ENCODE results near the gene KATNB1.
"Not testable (repeated sequence)": the region's sequence is repeated elsewhere in the genome, so short reads cannot be mapped to it uniquely, and the experiment has no call there.

KATNB1 gene

GRCh38 chr16:57701759-57702371, 33.7 kb upstream of the KATNB1 start:
- DNase-seq = no peak

DNA sequence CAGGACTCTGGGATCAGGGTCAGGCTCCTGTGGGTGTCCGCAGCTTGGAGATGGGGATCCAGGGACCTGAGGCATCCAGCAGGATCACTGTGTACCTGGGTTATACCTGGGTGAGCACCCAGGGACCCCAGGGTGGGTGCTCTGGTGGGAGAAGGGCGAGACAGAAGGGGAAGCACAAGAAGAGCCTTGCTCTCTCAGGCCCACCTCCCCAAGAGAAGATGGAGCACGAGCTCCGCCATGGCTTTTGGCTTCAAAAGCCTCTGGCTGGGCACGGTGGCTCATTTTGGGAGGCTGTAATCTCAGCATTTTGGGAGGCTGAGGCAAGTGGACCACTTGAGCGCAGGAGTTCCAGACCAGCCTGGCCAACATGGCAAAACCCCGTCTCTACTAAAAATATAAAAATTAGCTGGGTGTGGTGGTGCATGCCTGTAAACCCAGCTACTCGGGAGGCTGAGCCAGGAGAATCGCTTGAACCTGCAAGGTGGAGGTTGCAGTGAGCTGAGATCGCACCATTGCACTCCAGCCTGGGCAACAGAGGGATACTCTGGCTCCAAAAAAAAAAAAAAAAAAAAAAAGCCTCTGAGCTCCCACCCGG, 32.1 kb upstream of the KATNB1 start:
- DNase-seq = no peak

- DNase-seq = no peak
These were observed 31.3 kb upstream of the KATNB1 start for GRCh38 chr16:57704011-57704904.

DNA sequence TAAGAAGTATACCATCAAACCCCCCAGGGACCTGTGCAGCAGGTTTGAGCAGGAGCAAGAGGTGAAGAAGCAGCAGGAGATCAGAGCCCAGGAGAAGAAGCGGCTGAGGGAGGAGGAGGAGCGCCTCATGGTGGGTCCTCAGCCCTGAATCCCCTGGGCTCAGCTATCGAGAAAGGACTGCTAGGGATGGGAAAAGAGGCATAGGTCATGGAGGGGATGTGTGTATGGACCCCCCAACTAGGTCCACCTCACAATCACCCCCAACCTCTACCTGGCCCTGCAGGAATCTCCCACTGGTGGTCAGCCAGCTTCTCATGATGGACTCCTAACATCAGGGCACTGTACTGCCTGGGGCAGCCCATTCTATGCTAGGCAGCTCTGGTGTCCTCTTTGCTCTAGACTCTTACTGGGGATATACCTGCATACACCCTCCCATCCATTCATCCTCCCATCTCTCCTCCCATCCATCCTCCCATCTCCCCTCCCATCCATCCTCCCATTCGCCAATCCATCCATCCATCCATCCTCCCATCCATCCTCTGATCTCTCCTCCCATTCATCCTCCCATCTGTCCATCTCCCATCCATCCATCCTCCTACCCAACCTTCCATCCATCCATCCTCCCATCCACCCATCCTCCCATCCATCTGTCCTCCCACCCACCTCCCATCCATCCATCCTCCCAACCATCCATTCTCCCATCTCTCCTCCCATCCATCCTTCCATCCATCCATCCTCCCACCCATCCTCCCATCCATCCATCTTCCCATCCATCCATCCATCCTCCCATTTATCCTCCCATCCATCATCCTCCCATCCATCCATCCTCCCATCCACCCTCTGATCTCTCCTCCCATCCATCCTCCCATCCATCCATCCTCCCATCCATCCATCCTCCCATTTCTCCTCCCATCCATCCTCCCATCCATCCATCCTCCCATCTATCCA, 30.4 kb upstream of the KATNB1 start:
- DNase-seq = no peak

DNA sequence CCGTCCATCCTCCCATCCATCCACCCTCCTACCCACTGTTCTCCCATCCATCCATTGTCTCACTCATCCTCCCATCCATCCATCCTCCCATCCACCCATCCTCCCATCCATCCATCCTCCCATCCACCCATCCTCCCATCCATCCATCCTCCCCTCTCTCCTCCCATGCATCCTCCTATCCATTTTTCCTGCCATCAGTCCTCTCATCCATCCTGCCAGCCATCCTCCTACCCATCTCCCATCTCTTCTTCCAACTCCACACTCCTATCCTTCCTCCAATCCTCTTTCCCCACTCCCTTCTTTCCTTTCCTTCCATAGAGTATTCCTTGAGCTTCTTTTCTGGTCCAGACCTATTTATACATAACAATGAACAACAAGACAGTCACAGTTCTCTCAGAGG, 28.9 kb upstream of the KATNB1 start:
- DNase-seq = no peak

DNA sequence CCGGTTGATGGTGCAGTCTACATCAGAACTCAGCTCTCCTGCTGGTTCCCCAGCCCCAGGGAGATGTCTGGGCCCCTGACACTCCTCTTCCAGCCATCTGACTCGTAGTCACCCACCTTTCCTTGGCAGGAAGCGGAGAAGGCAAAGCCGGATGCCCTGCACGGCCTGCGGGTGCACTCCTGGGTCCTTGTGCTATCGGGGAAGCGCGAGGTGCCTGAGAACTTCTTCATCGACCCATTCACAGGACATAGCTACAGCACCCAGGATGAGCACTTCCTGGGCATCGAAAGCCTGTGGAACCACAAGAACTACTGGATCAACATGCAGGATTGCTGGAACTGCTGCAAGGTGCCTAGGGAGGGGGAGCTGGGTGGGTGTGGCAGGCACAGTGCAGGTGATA, 28.2 kb upstream of the KATNB1 start:
- DNase-seq = no peak

GRCh38 chr16:57708168-57708567, 27.4 kb upstream of the KATNB1 start:
- DNase-seq = no peak

DNA sequence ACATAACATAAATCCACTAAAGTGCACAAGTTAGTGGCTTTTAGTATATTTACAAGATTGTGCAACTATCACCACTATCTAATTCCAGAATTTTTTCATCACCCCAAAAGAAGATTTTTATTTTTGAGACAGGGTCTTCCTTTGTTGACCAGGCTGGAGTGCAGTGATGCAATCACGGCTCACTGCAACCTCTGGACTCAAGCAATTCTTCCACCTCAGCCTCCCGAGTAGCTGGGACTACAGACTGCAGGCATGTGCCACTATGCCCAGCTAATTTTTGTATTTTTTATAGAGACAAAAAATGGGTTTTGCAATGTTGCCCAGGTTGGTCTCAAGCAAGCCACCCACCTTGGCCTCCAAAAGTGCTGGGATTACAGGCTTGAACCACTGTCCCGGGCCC, 25.9 kb upstream of the KATNB1 start:
- DNase-seq = no peak

DNA sequence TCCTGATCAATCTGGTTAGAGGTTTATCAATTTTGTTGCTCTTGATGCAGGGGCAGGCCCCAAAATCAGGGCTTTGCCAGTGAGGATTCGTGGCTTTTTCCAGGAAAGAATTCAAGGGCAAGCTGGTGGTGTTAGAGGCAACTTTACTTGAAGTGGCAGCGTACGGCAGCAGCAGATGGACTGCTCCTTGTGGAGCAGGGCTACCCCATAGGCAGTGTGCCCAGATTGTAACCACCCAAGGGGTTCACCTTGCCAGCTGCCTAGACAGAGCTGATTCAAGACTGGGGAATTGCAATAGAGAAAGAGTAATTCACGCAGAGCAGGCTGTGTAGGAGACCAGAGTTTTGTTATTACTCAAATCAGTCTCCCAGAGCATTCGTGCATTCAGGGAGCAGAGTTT, 24.2 kb upstream of the KATNB1 start:
- DNase-seq = no peak

DNA sequence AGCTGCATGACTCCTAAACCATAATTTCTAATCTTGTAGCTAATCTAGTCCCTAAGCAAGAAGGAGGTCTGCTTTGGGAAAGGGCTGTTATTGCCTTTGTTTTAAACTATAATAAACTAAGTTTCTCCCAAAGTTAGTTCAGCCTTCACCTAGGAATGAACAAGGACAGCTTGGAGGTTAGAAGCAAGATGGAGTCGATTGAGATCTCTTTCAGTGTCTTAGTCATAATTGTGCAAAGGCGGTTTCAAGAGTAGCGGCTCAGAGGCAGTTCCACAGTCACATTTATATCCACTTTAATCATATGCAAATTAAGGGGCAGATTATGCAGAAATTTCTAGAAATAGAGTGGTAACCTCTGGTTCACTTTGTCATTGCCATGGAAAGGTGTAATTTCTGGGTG, 23.6 kb upstream of the KATNB1 start:
- DNase-seq = no peak

DNA sequence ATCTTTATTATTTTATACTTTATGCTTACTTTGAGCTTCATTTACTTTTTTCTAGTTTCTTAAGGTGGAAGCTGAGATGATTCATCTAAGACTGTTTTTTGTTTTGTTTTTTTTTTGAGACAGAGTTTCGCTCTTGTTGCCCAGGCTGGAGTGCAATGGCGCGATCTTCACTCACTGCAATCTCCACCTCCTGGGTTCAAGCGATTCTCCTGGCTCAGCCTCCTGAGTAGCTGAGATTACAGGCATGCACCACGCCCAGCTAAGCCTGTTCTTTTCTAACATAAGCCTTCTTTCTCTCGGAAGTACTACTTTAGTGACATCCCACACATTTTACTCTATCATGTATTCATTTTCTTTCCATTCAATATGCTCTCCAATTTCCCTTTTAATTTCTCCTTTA, 23.0 kb upstream of the KATNB1 start:
- not testable (repeated sequence) for DNase-seq

GRCh38 chr16:57713596-57713995, 22.0 kb upstream of the KATNB1 start:
- DNase-seq = no peak

DNA sequence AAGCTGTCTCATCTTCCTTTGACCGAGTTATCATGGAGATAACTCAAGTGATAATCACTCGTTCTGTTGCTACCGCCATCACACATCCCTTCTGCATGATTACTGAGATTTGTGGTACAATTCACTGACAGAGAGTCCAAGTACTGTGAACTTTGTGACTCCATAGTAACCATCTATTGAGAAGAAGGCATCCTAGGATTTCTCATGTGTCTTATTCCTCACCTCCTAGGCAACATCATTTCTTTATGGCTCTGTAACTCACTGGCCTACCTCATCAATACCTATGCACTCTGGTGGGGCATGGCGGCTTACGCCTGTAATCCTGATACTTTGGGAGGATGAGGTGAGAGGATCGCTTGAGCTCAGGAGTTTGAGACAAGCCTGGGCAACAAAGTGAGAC, 21.5 kb upstream of the KATNB1 start:
- DNase-seq = no peak

GRCh38 chr16:57720142-57720575, 15.4 kb upstream of the KATNB1 start:
- DNase-seq = no peak

DNA sequence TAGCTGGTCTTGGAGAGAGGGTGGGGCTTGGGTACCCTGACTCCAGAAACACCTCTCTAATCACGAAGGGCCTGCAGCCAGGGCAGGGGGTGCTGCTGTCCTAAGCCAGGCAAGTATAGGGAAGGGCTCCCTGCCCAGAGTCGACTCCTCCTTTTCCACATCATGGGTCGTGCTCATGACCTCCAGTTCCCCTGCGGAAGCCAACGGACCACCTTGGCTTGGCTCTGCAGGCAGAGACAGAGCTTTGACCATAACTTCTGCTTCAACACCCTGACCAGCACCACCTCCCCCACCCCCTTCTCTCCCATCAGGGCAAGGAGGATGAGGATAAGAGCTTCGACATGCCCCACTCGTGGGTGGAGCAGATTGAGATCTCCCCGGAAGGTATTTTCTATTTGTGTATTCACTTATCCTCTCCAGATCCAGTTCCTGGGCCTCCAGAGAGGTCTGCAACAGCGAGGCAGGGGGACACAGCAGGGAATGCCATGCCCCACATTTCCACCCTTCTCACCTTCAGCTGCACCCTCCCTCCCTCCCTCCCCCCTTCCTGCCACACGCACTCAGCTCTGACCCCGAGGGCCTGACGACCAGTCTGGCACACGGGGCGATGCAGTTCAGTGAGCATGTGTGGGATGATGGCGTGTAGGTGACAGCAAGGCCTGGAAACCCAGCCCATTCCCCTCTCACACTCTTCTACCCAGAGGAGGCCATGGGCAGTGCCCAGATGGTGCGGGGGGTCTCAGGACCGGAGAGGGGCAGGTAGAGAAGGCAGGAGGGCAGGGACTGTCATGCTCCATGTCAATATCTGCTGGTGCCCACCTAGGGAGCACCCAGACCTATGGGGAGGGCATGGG, 14.0 kb upstream of the KATNB1 start:
- DNase-seq = no peak

- no peak for DNase-seq
These were observed 13.4 kb upstream of the KATNB1 start for GRCh38 chr16:57722210-57722499.

DNA sequence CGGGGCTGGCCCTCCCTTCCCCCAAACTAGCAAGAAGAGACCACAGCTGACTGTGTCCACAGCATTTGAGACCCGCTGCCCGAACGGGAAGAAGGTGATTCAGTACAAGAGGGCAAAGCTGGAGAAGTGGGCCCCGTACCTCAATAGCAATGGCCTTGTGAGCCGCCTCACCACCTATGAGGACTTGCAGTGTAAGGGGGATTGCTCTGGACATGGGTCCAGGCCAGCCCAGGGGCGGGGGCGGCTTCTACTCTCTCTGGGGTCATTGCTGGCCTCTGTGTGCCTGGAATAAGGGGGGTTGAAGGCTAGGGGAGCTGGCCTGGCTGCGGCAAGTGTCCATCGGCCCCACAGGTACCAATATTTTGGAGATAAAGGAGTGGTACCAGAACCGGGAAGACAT, 12.9 kb upstream of the KATNB1 start:
- DNase-seq = no peak

- DNase-seq = no peak
These were observed 12.4 kb upstream of the KATNB1 start for GRCh38 chr16:57723170-57723569.

DNA sequence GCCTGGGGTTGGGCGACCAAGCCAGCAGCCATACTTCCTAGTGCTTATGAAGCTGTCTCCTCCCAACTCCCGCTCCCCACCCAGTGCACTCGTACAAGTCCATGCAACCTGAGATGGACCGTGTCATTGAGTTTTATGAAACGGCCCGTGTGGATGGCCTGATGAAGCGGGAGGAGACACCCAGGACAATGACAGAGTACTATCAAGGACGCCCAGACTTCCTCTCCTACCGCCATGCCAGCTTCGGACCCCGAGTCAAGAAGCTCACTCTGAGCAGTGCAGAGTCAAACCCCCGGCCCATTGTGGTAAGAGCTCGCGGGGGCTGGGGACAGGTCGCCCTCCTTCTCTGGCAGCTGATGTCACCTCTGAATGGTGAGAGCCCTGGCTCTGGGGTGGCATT, 11.0 kb upstream of the KATNB1 start:
- DNase-seq = no peak

DNA sequence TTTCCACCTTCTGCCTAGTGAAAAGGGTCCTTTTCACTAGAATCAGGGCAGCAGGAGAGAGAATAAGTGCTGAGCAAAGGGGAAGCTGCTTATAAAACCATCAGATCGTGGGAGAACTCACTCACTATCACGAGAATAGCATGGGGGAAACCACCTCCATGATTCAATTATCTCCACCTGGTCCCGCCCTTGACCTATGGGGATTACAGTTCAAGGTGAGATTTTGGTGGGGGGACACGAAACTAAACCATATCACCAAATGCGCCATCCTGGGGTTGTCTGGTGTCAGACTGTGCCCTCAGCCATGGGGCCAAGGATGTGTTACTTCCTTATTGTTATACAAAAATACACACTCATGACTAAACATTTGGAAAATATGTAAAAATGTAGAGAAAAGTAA, 10.4 kb upstream of the KATNB1 start:
- DNase-seq = no peak

DNA sequence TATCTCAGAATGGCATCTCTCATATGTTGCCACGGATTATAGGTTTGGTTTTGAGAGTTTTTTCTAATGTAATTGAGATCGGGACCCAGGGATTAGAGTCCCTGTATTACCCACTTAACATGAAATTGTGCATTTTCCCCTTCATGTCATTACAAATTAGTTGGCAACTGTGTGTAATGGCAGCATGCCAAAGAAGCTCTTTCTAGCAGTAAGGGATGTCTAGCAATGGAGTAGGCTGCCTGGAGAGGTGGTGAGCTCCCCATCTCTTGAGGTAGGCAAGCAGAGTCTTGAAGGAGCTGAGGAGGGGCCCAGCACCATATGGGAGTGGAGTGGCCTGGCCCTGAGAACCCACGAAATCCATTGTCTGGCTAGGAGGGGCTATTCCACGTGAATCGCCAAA, 10.0 kb upstream of the KATNB1 start:
- no peak for DNase-seq

- no peak for DNase-seq
These were observed 9.6 kb upstream of the KATNB1 start for GRCh38 chr16:57725976-57726375.

Measured in NCI-H187 treated with DMSO at 0.1 percent for 48 hours (cell line).